Choroid plexus epithelial cell (primary cell): ENCODE results near the gene MOXD1.
A peak's percentile ranks its signal among the peaks of the same experiment; 100 is the strongest.
"Not testable (repeated sequence)": the region's sequence is repeated elsewhere in the genome, so short reads cannot be mapped to it uniquely, and the experiment has no call there.

ENCODE experiments used
- DNase-seq: peaks from one replicate; pipeline ENCODE4 v3.0.0-alpha.2; 2010; ENCODE audit warnings: low read depth
- H3K4me3 ChIP-seq: 2 replicates; pipeline ENCODE4 v1.5.1; 2011; ENCODE audit warnings: low read depth, mild to moderate bottlenecking, control low read depth, low read length, moderate library complexity
- TF ChIP-seq, protein P1 (sequence below): conservative IDR thresholded peaks from 2 replicates; pipeline ENCODE4 v1.5.1; 2011; ENCODE audit warnings: low read depth, mild to moderate bottlenecking, control low read depth, inconsistent platforms, low read length, moderate library complexity

The MOXD1 gene

DNA sequence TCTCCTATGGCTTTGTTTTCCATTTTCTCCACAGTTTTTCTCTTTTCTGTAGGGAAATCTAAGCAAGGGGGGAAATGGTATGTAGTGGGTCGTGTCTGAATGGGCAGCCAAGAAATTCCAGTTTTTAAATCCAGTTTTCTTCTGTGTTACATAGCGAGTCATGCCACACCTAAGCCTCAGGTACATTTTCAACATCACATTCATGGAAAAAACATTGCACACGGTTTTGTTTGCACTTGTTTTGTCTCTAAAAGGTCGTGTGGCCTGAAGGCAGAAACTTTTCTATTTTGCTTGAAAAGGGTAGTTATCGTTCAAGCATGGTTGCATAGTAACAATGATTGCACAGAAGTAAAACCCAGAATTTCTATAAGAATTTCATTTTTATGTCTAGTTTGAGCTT is 70.5 kb downstream of the MOXD1 start:
- H3K4me3 ChIP-seq: no peak overlapping the region
- DNase-seq: no peak
- TF ChIP-seq, protein P1, sequence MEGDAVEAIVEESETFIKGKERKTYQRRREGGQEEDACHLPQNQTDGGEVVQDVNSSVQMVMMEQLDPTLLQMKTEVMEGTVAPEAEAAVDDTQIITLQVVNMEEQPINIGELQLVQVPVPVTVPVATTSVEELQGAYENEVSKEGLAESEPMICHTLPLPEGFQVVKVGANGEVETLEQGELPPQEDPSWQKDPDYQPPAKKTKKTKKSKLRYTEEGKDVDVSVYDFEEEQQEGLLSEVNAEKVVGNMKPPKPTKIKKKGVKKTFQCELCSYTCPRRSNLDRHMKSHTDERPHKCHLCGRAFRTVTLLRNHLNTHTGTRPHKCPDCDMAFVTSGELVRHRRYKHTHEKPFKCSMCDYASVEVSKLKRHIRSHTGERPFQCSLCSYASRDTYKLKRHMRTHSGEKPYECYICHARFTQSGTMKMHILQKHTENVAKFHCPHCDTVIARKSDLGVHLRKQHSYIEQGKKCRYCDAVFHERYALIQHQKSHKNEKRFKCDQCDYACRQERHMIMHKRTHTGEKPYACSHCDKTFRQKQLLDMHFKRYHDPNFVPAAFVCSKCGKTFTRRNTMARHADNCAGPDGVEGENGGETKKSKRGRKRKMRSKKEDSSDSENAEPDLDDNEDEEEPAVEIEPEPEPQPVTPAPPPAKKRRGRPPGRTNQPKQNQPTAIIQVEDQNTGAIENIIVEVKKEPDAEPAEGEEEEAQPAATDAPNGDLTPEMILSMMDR: no peak

DNA sequence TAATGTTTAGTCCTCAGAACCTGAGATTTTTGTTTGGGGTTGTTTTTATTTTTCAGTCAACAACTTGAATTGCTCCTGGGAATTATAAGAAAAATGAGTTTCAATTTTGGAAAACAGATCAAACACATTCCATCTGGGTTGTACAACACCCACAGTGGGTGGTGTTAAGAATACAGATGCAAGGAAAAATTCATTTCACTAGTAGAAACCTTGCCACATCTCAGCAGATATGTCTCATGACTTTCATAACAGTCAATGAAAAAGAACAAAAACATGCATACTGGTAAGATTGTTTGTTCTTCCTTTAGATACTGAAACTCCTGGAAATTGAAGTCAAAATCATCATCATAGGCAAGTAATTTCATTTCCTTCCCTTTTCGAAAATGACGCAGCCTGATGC is 78.9 kb downstream of the MOXD1 start:
- peak; percentile 91 for DNase-seq
- TF ChIP-seq, protein P1: no peak
- no peak overlapping the region for H3K4me3 ChIP-seq

DNA sequence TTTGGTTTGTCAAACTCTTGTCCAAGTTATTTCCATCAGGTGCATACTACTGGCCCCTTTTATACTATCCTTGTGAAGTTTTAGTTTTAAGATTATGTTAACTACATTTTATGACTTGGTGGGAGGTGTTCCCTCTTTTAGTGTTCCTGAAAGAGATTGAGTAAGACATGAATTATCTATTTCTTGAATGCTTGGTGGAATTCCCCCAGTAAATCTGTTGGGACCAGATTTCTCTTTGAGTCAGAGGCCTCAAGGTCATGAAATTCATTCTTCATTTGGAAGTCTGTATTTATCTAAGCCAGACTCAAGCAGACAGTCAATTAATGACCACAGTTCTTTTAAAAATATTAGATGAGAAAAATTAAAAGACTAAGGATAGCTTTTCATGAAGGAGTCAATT is 81.3 kb downstream of the MOXD1 start:
- H3K4me3 ChIP-seq: no peak overlapping the region
- DNase-seq: peak; percentile 87
- TF ChIP-seq, protein P1: no peak

DNA sequence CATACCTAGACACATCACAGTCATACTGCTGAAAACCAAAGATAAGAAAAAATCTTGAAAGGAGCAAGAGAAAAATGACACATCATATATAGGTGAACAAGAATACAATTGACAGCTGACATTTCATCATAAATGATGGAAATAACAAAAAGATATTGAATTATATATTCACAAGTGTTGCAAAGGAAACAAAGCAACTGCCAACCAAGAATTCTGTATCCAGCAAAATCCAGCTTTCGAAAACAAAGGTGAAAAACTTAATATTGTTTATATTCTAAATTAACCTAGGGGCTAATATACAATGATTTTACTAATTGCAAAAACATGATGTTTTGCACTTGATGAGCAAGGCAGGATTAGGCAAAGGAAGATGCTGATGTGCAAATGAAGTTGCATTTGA is 84.3 kb downstream of the MOXD1 start:
- TF ChIP-seq, protein P1: no peak
- no peak for DNase-seq
- H3K4me3 ChIP-seq: no peak overlapping the region

DNA sequence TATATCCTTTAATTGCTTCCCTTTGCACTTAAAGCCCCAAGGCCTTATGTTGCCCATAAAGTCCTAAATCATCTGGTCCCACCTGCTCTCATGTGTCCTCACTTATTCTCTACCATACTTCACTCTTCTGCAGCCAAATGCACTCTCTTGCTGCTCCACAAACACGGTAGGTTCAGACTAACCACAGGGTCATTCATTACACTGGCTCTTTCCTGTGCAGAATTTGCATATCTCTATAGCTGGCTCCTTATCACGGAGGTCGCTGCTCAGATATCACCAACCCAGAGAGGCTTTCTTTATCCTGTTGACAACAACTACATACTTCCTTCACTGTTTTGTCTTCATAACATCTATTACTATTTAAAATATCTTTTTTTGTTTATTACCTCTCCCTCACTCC is 86.8 kb downstream of the MOXD1 start:
- H3K4me3 ChIP-seq: no peak overlapping the region
- TF ChIP-seq, protein P1: no peak
- DNase-seq: no peak

DNA sequence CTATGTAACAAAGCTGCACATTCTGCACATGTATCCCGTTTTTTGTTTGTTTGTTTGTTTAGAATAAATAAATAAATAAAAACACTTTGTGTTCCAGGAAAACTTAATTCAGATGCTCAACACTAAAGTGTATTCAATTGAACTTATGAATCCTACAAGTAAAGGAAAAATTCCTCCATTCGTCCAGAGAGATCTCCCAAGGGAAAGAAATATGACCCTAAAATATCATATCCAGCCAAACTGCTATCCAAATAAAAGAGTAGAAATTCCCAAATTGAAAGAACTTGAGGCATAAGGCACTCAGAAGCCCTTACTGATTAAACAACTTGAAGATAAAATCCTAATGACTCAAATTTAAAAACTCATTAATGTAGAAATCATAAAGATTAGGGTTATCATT is 90.4 kb downstream of the MOXD1 start:
- TF ChIP-seq, protein P1: no peak
- no peak overlapping the region for H3K4me3 ChIP-seq
- no peak for DNase-seq

DNA sequence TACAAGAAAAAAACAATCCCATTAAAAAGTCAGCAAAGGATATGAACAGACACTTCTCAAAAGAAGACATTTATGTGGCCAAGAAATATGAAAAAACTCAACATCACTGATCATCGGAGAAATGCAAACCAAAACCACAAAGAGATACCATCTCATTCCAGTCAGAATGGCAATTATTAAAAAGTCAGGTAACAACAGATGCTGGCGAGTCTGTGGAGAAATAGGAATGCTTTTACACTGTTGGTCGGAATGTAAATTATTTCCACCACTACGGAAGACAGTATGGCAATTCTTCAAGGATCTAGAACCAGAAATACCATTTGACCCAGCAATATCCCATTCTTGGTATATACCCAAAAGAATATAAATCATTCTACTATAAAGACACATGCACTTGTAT is 91.1 kb downstream of the MOXD1 start:
- DNase-seq, H3K4me3 ChIP-seq: not testable (repeated sequence)

DNA sequence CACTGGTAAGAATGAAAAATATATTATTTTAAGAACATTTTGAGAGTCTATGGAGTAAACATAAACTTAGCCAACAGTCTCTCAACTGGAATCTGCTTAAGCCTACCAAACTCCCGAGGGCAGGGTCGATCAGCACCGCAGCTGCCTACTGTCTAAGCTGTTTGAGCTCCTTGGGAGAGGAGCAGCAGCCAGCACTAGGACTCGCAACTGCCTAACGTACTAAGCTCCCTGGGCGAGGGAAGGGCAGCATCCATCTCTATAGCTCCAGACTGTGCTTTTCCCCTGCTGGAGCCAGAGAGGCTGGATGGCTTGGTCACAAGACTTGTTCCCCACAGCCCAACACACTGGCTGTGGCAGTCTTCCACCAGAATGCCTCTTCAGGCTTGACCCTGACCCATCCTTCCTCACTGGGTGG is 96.4 kb downstream of the MOXD1 start:
- H3K4me3 ChIP-seq: no peak overlapping the region
- DNase-seq: no peak
- TF ChIP-seq, protein P1: no peak
